Natural killer cell treated with Interleukin-12 subunit alpha and Interleukin-12 subunit beta and Interleukin-15 and Interleukin-18, amount 100 ng/mL, for 72 hours (primary cell): Measurements from ENCODE around the gene IL11RA. TPM values are rescaled to one million over a fixed set of nuclear protein-coding genes. Genes with fewer than 3 reads are reported as not detected.

ENCODE experiments used
- ATAC-seq, 2 donors: fragments of 150-1000 bp; cut with Tn5 transposase in 1 of 2; sonication (Bioruptor Pico), chemical (Tn5 transposase) in 1 of 2; 2 replicates each; pipeline ENCODE4 v1.10.0; 2021
- DNase-seq: peaks from one replicate; pipeline ENCODE4 v3.0.0; 2022; ENCODE audit warnings: low spot score
- H3K27ac Mint-ChIP-seq, 2 donors: 1 replicate in 1 of 2; 2 replicates in 1 of 2; pipeline ENCODE4 v1.8.0; 2022; ENCODE audit warnings: mixed read lengths in 2 of 2, mild to moderate bottlenecking in 1 of 2, moderate library complexity in 1 of 2
- H3K27me3 Mint-ChIP-seq, 2 donors: 1 replicate in 1 of 2; 2 replicates in 1 of 2; pipeline ENCODE4 v1.8.0; 2022; ENCODE audit warnings: mixed read lengths in 2 of 2
- H3K36me3 Mint-ChIP-seq: one replicate; pipeline ENCODE4 v1.8.0; 2022; ENCODE audit warnings: mixed read lengths
- H3K4me1 Mint-ChIP-seq, 2 donors: 1 replicate in 1 of 2; 2 replicates in 1 of 2; pipeline ENCODE4 v1.8.0; 2022; ENCODE audit warnings: low read depth in 2 of 2, mixed read lengths in 2 of 2, mild to moderate bottlenecking in 1 of 2
- H3K4me3 Mint-ChIP-seq: one replicate; pipeline ENCODE4 v1.8.0; 2022; ENCODE audit warnings: mixed read lengths
- H3K9me3 Mint-ChIP-seq: 2 replicates; pipeline ENCODE4 v1.8.0; 2022; ENCODE audit warnings: mixed read lengths
- total RNA-seq, 2 donors: library from RNA; stranded (reverse); gene quantifications; one replicate each; pipeline ENCODE4 v1.2.3, GENCODE V29; 2022

The IL11RA gene
- total RNA-seq, 2 donors from 2014 or later = 6.8 to 16.8 TPM

DNA sequence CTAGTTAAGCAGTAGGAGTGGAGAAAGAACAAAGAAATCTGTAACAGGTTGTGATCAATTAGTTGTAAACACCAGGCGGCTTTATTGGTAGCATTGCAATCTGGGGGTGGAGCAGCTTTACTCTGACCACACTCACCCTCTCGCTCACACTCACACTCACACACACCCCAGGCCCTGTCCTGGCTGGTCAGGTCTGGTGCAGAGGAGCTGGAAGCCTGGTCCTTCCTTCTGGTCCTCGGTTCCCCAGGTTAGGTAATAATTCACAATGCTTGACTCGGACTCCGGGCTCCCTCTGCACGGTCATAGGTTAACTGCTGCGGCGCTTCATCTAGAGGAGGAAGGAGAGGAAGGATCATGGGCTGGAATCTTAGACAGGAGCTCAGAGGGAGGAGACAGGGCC, 37.5 kb downstream of the IL11RA start:
- Mint-ChIP-seq H3K27ac (no peak overlapping the region), H3K4me3 (no peak overlapping the region), H3K4me1 (peaks cover 8 to 16% of the 10 kb centered on the region in 2 donors), H3K36me3 (no peaks in the 10 kb centered on the region), H3K27me3 (peaks cover 0 to 2% of the 10 kb centered on the region in 2 donors), H3K9me3 (no peaks in the 10 kb centered on the region)
- ATAC-seq (no peak), DNase-seq (no peak)

DNA sequence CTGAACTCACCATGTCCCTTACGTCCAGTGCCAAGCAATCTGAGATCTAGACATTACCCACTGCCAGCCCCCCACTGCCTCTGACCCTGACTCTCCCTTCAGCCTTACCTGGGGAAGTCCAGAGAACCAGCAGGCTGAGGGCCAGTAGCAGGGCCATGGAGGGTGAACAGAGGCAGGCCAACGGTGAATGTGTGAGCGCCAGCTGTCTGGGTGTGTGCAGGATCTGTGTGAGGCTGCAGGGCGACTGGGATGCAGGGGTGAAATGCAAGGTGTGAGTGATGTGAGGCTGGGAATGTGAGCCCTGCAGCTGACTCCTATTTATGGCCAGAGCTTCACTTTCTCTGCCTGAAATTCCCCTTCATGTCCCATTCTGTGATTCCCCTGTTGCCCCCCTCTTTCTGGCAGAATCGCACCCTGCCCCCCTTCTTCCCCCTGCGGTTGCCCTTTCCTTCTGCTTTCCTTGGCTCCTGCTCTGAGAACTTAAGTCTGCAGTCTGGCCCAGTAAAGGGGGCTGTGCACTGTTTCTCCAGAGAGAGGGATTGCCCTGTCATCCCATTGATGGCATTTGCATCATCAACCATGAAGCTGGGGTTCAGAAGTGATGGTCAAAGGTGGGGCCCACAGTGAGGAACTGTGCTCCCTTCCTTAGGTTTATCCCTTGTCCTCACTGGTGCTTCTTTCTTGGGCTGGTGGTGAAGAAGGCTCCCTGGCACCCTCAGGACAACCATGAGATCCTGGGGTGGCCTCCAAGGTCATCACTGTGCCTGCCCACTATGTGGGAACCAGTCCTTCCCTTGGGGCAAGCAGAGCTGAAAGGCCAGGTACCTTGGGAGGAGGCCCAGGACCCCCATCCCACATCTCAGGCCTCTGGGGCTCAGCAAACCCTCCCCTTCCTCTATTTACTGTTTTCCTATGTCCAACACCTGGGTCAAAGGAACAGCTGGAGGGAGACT, 39.3 kb downstream of the IL11RA start, which contains the start of gene CCL19:
Gene CCL19 (minus strand): TSS at position 294 of the 953 bp plus-strand sequence. CDS start 137 bp downstream, at position 157.
- no peak within 1 kb of the TSS for H3K4me3 Mint-ChIP-seq
- no peaks in the 10 kb centered on the region for H3K36me3 Mint-ChIP-seq
- ATAC-seq (no peak), DNase-seq (no peak)
- H3K9me3 Mint-ChIP-seq = no peaks in the 10 kb centered on the region
- H3K4me1 Mint-ChIP-seq = peaks cover 0 to 5% of the 10 kb centered on the region in 2 donors
- H3K27ac Mint-ChIP-seq = no peak within 1 kb of the TSS
- H3K27me3 Mint-ChIP-seq = peaks cover 0 to 2% of the 10 kb centered on the region in 2 donors

- Mint-ChIP-seq H3K4me1 (peaks cover 0 to 3% of the 10 kb centered on the region in 2 donors), H3K9me3 (no peaks in the 10 kb centered on the region), H3K36me3 (no peaks in the 10 kb centered on the region), H3K27ac (no peak overlapping the region), H3K27me3 (peaks cover 0 to 2% of the 10 kb centered on the region in 2 donors), H3K4me3 (no peak overlapping the region)
- no peak for ATAC-seq
- no peak for DNase-seq
Observed at GRCh38 chr9:34691936-34692315, 39.9 kb downstream of the IL11RA start.

DNA sequence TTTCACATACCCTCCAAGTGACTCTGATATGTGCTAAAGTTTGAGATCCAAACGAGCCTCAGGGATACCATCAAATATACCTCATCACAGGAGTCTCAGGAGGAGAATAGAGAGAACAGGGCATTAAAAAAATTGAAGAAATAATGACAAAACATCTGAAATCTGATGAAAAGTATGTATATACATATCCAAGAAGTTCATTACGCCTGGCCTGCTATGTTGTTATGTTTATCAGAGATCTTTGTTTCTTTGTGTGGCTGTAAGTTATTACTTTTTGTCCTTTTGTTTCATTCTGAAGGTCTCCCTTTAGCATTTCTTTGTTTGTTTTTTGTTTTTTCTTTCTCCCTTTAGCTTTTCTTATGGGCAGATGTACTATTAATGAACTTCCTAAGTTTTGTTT, 41.6 kb downstream of the IL11RA start:
- H3K27me3 Mint-ChIP-seq = peaks cover 0 to 2% of the 10 kb centered on the region in 2 donors
- H3K27ac Mint-ChIP-seq = no peak overlapping the region
- no peaks in the 10 kb centered on the region for H3K36me3 Mint-ChIP-seq
- no peaks in the 10 kb centered on the region for H3K9me3 Mint-ChIP-seq
- ATAC-seq (no peak), DNase-seq (no peak)
- H3K4me1 Mint-ChIP-seq = peaks cover 0 to 3% of the 10 kb centered on the region in 2 donors
- H3K4me3 Mint-ChIP-seq = no peak overlapping the region

GRCh38 chr9:34694811-34695210, 42.8 kb downstream of the IL11RA start:
- H3K4me1 Mint-ChIP-seq = peaks cover 0 to 3% of the 10 kb centered on the region in 2 donors
- no peak overlapping the region for H3K27ac Mint-ChIP-seq
- H3K9me3 Mint-ChIP-seq = no peaks in the 10 kb centered on the region
- H3K36me3 Mint-ChIP-seq = no peaks in the 10 kb centered on the region
- H3K4me3 Mint-ChIP-seq = no peak overlapping the region
- ATAC-seq (no peak), DNase-seq (no peak)
- peaks cover 5% of the 10 kb centered on the region in 2 donors for H3K27me3 Mint-ChIP-seq

DNA sequence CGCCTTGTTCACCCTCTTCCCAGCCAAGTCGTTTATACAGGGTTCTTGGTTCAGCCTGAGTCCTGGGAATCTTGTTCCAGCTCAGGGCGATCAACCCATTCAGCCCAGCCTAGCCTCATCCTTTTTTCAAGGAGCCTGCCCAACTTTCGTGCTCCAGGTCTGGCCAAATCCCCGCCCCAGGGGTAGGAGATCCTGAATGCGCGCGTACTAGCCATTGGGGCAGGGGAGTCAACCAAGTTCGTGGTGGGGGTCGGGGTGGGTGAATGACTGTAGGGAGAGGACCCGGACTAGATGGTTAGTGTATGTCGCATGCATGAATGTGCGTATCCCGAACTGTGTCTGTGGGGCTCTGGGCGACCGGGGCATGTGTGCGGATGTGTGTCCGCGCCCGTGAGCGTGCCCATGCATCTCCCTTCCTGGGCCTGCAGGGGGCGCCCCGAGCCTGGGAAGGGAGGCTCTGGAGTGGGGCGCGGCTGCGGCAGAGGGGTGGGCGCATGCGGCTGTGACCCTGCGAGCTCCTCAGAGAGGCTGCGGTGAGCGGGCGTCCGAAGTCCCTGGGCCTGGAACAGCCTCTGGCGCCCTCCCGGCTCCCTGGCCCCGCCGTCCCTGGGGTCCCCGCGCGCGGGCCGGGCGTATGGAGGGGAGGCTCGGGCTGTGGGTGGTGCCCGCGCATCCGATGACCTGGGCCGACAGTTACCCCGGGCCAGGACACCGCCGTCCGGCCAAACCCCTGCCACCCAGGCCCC, 49.2 kb downstream of the IL11RA start:
- peaks cover 0 to 9% of the 10 kb centered on the region in 2 donors for H3K4me1 Mint-ChIP-seq
- no peaks in the 10 kb centered on the region for H3K36me3 Mint-ChIP-seq
- peak overlapping the region; percentile 77 for H3K4me3 Mint-ChIP-seq
- H3K9me3 Mint-ChIP-seq = no peaks in the 10 kb centered on the region
- H3K27me3 Mint-ChIP-seq = peaks cover 13 to 16% of the 10 kb centered on the region in 2 donors
- DNase-seq (peak; percentile 80), ATAC-seq (peak; percentile 90 to 91)
- H3K27ac Mint-ChIP-seq = no peak overlapping the region

GRCh38 chr9:34701769-34702736, 50.1 kb downstream of the IL11RA start:
- peaks cover 0 to 9% of the 10 kb centered on the region in 2 donors for H3K4me1 Mint-ChIP-seq
- DNase-seq (peak; percentile 81), ATAC-seq (peak; percentile 79 to 85)
- no peaks in the 10 kb centered on the region for H3K36me3 Mint-ChIP-seq
- H3K4me3 Mint-ChIP-seq = peak overlapping the region; percentile 77
- peak overlapping the region in 1 of 2 donors; percentile 15 for H3K27ac Mint-ChIP-seq
- H3K27me3 Mint-ChIP-seq = peaks cover 13 to 19% of the 10 kb centered on the region in 2 donors
- no peaks in the 10 kb centered on the region for H3K9me3 Mint-ChIP-seq

- Mint-ChIP-seq H3K4me3 (no peak overlapping the region), H3K4me1 (no peaks in the 10 kb centered on the region), H3K36me3 (no peaks in the 10 kb centered on the region), H3K9me3 (no peaks in the 10 kb centered on the region), H3K27ac (no peak overlapping the region), H3K27me3 (peaks cover 8 to 12% of the 10 kb centered on the region in 2 donors)
- no peak for DNase-seq
- no peak for ATAC-seq
Observed at GRCh38 chr9:34707130-34707529, 55.1 kb downstream of the IL11RA start.

- H3K27me3 Mint-ChIP-seq = peaks cover 18 to 32% of the 10 kb centered on the region in 2 donors
- H3K36me3 Mint-ChIP-seq = no peaks in the 10 kb centered on the region
- no peaks in the 10 kb centered on the region for H3K9me3 Mint-ChIP-seq
- H3K4me1 Mint-ChIP-seq = no peaks in the 10 kb centered on the region
- ATAC-seq (peak in 1 of 2 donors; percentile 29), DNase-seq (no peak)
- H3K4me3 Mint-ChIP-seq = no peak overlapping the region
- H3K27ac Mint-ChIP-seq = no peak overlapping the region
Observed at GRCh38 chr9:34709196-34709978, 57.4 kb downstream of the IL11RA start.

DNA sequence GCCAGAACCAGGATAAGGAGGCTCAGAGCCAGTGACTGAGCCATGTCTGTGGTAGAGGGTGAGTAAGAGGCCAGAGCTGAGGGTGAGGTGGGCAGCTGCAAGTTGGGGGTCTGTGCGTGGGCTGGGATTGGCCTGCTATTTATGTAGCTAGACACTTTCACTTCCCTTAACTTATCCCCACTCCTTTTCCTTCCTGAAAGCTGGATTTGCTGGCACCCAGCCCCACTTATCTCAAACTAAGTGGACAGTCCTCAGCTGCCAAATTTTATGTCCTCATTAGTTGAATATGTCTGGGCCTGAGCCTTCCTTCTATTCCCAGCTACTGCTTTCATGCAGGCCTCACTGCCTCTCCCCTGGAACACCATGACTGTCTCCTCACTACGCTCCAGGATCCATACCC, 58.0 kb downstream of the IL11RA start, which contains the start of gene CCL21:
Gene CCL21 (minus strand): TSS at position 114 of the 400 bp plus-strand sequence. CDS start 70 bp downstream, at position 44.
- H3K4me1 Mint-ChIP-seq = no peaks in the 10 kb centered on the region
- H3K4me3 Mint-ChIP-seq = no peak within 1 kb of the TSS
- no peaks in the 10 kb centered on the region for H3K36me3 Mint-ChIP-seq
- peaks cover 18 to 32% of the 10 kb centered on the region in 2 donors for H3K27me3 Mint-ChIP-seq
- ATAC-seq = no peak
- DNase-seq = no peak
- no peak within 1 kb of the TSS for H3K27ac Mint-ChIP-seq
- H3K9me3 Mint-ChIP-seq = no peaks in the 10 kb centered on the region
